HG03039 (cell line): ENCODE results near the gene CENPP.

Experiments used
- ATAC-seq: cut with Tn5 transposase; IDR thresholded peaks from one replicate; pipeline ENCODE4 v1.9.1; 2021; ENCODE audit warnings: mild to moderate bottlenecking, moderate library complexity; ENCODE audit not compliant: unreplicated experiment

CENPP gene

DNA sequence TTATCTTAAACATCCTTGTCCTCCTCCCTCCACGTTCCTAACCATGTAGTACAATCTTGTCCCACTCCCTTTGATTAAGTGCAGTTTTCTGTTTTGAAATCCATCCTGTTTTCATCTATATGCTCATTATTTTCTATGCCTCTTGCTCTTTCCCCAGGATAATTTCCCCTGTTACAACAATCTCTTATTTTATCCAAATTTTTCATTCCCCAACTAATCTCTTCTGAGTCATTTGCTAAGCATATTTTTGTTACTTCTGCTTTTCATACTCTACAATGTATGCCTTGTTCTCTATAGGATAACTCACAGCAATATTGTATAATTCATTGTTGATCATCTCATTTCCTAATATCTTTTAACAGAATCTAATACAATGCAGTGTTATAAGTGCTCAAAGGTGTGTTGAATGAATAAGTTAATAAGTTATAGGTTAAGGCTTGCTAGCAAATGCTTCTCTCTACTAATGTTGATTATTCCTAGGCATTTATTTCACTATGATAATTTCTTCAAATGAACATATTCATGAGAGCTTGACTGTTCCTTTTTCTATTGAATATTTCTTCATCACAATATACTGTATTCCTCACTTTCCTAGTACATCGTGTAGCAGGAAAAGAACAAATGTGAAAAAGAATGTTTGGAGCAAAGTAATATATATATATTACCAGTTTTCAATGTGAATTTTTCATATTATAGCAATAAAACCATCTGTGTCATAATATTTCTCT, 97.0 kb downstream of the CENPP start:
- no peak for ATAC-seq

DNA sequence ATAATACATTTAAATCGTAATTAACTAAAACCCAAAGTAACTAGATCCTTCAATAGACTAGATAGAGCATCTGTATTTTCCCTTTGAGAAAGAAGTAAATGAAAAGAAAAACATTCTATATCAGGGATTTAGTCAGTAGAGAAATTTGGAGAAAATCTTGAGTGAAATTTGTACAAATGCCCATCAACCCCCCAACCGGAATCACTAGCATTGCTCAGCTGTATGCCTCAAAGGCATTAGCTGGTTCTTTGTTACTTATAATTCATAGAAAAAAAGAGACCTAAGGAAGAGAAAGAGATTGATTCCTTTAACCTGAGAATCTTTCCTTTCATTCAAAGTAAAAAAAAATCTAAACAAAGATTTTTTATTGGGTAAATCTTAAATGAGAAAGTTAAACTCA, 97.9 kb downstream of the CENPP start:
- ATAC-seq: no peak

DNA sequence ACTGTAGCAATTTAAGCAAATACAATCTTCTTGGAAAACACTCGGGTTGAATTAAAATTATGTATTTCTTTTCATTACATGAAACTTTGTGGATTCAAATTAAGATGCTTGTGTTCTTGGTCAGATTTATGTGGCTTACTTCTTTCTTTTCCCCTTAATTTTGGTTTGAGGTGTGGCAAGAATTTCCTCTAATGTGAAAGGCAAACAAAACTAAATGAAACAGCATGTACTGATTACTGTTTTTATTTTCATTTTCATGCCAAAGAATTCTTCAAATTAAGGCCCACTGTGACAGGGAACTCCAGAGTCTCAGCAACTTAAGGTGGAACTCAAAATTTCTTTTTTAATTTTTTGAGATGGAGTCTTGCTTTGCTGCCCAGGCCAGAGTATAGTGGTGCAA, 98.6 kb downstream of the CENPP start, which contains the start of gene OMD:
TSS of gene OMD (minus strand) at position 132 of the 400 bp plus-strand sequence. CDS start 6,913 bp downstream, outside the sequence.
- ATAC-seq: no peak

DNA sequence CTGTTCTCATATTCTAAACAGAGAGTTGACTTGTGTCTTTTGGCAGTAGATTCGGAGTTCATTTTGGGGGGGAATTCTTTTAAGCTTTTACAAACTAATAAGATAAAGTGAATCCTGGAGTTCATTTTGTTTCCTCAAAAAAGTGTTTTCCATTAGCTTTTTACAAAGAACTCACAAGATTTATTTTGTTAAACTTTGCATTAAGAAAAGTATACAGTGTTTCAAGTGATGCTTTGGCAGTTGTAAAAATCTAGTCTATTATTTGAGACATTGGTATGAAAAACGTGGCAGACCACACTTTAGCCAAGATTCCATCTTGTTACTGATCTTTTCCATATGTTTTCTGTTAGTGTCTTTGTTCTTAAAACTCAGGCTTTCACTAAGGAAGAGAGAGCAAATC, 99.7 kb downstream of the CENPP start:
- ATAC-seq: no peak

DNA sequence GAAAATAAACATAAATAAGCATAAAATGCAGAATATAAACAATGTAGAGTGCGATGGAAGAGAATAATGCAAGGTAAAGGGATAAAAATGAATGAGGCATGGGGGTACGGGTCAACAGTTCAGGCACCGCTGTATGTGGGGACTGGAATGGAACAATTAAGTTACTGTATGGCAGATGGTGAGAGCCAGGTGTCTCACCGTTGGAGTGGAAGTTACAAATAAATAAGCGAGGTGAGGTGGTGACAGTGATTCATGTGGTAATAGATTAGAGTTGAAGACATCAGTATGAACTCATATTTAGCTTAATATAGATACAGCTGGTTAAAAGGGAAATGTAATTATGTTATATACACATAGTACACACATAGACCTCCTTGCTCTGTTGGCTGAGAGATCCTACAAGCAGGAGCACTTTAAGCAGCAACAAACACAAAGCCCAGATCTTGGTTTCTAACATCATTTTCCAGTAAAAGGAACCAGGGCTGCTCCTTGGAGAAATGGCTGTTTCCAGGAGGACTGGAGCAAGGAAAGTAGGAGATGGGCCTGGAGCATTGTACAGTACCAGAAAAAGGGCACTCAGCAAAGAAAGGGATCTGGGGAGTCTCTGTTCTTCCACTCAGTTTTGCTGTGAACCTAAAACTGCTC, 100.9 kb downstream of the CENPP start:
- ATAC-seq: no peak

DNA sequence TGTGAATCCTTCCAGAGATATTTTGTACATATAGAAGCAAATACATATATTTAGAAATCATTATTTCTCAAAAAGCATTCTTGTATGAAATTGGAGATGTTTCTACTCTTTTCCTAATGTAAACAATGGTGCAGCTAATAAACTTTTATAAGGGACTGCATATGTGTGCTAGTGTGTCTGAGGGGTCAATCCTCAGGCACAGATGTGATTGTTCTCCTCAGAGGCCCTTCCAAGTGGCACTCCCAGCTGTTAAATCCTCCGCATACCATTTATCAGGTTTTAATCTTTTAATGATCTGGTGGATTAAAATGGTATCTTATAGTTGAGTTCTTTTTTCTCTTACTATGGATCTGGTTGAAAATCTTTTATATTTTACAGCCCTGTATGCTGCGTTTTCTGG, 104.1 kb downstream of the CENPP start:
- ATAC-seq: no peak

DNA sequence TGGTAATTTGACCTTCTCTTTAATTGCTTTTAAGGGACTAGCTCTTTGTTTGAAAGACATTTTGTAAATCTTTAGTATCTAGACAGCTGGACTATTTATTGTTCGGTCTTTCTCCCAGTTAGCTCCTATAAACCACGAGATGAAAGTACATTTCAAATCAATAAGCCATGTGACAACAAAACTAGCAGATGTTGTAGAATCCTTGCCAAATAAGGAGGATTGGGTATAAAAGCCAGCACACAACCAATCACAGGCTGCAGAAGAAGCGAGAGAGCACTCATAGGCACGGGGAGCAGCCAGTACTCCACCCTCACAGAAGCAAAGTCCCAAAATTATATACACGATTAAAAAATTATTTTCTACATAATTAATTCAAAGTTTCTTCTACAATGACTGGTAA, 106.6 kb downstream of the CENPP start:
- ATAC-seq: no peak

DNA sequence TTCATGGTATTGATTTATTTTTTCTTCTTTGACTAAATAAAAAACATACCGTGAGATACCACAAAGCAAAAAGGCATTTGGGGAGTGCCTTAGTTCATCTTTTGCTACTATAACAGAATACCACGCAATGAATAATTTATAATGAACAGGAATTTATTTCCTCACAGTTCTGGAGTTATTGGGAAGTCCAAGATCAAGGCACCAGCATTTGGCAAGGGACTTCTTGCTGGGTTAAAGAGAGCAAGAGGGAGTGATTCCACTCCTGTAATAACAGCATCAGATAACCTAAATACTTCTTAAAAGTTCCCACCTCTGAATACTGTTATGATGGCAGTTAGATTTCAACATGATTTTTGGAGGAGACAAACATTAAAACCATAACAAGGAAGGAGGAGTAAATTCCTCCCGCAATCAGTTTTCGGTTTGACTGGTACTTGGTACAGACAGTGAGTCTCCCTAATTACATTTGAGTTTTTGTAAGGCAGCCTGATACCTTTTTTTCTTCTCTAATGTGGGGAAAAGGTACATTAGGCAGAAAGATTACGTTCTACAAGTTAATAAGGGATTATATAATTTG, 107.3 kb downstream of the CENPP start:
- no peak for ATAC-seq

DNA sequence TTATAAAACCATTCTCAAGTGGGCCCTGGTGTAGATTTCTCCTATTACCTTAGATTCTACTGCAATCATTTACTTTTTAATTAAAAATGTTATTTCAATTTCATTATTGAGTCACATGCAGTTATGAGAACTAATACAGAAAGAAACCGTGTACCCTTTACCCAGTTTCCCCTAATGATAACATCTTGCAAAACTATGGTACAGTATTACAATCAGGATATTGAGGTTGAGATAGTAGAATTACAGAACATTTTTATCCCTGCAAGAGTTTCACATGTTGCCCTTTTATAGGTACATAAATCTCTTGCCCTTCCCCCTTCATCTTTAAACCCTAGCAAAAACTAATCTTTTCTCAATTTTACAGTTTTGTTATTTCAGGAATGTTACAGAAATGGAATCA, 109.5 kb downstream of the CENPP start:
- ATAC-seq: no peak

DNA sequence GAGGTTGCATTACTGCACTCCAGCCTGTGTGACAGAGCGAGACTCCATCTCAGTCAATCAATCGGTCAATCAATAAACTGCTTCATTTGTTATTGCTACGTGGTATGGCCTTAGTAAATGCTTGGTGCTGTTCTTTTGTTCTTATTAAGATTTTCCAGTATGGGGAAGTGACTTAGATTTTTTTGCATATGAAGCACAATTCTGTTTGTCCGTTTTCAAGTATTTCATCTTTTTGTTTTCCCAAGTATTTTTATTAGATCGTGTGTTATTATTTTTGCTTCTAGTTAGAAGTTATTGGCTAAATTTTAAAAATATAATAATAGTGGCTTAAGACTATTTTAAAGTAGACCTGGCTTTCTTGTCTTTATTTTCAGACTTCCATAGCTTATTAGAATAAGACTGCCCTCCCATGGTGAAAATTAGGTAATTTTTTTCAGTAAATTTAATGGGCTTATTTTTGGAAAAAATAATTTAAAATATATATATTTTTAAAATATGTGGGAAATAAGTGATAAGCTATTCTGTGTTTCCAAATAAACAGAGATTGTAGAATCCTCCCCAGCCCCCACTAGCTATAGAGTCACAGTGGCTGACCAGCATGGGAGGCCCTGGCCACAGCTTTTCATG, 113.3 kb downstream of the CENPP start:
- ATAC-seq: no peak

DNA sequence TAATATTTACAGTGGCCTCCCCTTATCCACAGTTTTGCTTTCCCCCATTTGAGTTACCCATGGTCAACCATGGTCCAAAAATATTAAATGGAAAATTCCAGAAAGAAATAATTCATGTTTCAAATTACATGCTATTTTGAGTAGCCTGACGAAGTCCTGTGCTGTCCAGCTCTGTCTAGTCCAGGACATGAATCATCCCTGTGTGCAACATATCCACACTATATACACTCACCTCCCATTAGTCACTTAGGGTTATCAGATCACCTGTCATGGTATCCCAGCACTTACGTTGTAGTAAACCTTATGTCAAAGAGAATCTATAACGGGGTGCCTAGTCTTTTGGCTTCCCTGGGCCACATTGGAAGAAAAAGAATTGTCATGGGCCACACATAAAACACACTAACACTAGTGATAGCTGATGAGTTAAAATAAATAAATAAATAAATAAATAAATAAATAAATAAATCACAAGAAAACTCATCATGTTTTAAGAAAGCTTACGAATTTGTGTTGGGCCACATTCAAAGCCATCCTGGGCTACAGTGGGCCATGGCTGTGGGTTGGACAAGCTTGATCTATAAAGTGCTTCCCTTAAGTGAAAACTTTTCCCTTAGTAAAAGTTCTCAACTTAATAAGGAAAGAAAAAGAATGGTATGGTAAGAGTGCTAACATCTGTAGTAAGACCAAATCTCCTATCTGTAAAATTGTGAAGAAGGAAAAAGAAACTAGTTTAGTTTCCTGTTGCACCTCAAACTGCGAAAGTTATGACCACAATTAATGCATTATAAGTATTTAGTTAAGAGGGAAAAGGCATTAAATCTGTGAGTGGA, 114.4 kb downstream of the CENPP start:
- ATAC-seq: no peak

DNA sequence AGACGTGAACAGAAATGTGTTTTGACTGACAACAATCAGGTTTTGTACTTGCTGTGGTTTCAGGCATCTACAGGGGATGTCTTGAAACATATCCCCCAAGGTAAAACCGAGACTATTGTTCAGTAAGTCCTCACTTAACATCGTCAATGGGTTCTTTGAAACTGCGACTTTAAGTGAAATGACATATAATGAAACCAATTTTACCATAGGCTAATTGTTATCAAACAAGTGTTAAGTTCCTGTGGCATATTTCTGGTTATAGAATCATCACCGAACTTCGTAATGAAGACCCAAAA, 114.9 kb downstream of the CENPP start:
- ATAC-seq: no peak

DNA sequence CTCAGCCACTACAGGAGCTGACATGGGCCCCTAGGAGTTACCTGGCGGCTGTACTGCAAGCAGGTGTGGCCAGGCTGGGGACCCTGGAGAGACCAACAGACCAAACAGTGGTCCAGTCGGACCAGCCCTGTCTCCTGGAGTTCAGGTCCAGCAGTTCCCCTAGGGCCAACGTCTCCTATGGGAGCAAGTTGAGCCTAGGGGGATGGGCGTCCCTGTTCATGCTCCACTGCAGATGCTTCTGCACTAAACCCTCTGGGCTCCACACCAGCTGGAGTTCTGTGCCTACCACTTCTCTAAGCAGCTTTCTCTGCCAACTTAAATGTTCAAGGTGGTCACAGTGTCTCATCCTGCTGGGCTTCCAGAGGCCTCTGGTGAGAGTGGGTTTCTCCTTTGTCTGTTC, 119.1 kb downstream of the CENPP start:
- no peak for ATAC-seq

DNA sequence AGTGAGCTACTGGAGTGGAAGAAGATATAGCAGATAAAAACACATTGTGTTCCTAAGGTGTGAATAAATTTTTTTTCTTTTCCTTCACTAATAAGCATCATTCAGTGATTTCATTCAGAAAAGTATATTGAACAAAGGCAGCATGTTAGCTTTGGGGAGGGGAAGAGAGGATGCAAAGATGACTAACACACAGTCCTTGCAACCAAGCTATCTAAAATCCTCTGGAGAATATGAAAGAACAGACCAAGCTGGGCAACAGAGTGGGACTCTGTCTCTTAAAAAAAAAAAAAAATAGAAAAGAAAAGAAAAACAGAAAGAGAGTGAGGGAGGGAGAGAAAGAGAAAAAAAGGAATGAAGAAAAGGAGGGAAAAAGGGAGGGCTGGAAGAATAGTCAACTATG, 120.8 kb downstream of the CENPP start:
- ATAC-seq: no peak

DNA sequence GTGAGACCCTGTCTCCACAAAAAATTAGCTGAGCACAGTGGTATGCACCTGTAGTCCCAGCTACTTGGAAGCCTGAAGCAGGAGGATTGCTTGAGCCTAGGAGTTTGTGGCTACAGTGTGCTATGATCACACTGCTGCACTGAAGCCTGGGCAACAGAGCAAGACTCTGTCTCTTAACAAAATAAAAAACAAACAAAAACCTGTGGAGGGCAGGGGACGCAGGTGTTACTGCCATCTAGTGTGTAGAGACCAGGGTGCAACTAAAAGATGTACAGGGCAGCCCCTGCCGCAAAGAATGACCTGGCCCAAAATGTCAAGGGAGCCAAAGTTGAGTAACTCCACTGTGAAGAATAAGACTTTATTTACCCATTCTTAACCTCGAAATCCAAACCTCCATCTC, 129.5 kb downstream of the CENPP start:
- no peak for ATAC-seq

DNA sequence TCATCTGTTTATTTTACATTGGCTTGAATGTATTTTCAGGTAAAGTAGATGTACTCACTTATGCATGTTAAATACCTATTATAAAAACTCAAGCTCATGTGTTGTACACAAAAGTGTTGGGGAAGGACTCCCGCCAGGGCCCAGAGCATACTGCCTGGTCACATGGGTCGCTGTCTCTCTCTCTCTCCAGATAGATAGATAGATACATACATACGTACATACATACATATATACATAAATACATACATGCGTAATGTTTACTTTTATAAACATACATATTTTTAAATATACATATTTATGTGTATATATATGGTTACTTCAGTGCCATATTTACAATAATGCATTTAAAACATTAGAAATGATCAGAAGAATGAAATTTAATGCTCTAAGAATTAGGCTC, 131.8 kb downstream of the CENPP start:
- no peak for ATAC-seq

DNA sequence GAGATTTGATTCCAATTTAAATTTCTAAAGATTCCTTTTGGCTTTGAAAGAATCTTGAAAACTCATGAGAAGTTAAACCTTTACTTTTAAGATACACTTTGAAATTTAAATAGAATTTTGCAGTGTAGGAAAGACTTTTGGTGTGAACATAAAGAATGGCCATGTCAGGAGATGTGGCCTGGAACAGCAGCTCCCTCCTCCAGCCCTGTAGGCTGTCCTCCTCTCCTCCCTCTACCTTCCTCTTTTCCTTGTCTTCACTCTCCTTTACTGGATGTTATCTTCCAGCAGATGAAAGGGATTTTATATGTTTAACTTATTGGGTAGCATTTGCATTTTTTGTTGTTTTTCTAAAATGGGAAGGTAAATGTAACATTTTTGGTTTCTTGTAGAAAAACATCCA, 137.6 kb downstream of the CENPP start:
- no peak for ATAC-seq

DNA sequence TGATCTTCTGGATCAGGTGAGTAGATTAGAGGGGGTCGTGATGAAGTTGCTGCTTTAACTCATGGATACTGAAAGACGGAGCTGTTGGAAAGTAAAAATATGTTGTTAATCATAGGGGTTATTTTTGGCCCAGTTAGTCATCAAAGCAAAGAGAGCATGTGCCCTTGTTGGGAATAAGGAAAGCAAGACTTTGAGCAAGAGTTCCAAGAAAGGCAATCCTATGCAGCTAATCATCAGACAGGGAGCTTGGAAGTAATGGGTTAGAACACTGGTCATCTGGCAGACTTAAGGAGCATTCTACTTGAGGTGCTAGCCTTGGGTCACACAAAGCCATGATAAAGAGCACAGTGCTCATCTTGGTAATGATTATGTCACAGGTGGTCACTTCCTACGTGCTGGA, 138.2 kb downstream of the CENPP start:
- no peak for ATAC-seq

DNA sequence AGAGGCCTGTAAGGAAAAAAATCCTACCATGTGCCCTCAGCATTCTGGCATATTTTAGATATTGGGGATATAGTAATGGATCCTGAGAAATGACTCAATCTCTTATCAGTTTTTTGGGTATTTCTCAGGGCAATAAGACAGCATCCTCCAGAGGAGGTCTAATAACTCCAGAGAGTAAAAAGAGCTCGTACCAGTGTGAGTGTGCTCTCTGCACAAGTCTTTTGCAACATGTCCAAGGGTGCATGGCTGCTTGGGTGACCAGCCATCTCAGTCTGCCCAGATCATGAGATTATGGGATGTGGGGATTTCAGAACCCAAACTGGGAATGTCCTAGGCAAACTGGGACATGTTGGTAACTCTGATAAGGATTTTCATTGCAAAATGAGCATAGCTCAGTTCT, 141.3 kb downstream of the CENPP start:
- ATAC-seq: no peak

DNA sequence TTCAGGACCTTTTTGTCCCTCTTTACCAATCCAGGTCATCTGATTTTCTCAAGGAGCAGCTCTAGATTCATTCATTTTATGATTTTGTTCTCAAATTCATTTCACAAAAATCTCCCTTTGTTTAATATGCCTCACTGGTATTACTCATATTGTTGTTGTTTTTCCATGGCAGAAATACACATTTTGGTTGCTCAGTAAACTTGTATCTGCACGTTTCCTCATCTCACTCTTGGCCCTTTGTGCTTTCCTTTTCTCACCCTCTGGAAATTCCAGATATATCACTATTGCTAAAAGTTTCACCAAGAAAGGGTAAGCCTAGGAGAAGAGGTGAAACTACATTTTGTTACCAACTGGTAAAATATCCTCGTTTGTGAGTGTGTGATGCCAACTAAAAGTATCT, 141.8 kb downstream of the CENPP start:
- ATAC-seq: no peak

DNA sequence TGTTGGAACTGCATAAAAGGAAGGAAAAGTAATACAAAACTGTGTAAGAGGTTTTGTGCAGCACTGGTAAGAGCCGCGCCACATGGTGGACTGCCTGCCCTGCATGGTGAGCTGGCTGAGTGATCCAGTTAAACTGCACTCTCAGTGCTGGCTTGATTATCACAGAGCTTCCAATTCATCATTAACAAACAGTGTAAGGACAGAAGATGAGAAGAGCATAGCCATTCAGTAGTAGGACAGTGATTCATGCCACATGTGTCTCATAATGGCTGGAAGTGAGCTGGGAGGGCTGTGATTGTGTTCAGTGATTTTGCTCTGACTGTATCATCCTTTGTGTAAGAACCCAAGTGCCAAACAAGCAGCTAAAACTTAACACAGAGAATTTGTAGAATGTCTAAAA, 142.5 kb downstream of the CENPP start:
- no peak for ATAC-seq
